Lung (tissue), 12 donors: Measurements from ENCODE around the gene GABBR2. TPM values are rescaled to one million over a fixed set of nuclear protein-coding genes. Genes with fewer than 3 reads are reported as not detected.

Source experiments
- ATAC-seq: fragments of 200-7000 bp; cut with Tn5 transposase; one replicate; pipeline ENCODE4 v1.9.1; 2020; ENCODE audit warnings: moderate number of reproducible peaks; ENCODE audit not compliant: insufficient read depth, low FRiP score
- DNase-seq, 3 donors: peaks; one replicate each; pipeline ENCODE4 v3.0.0-alpha.2; 2013 to 2017
- H3K27ac ChIP-seq, 2 donors: one replicate each; pipeline ENCODE4 v1.5.1; 2013; ENCODE audit warnings: mild to moderate bottlenecking in 2 of 2, moderate library complexity in 2 of 2, control low read depth in 1 of 2, inconsistent platforms in 1 of 2, low read depth in 1 of 2, low read length in 1 of 2
- H3K27me3 ChIP-seq, 3 donors: one replicate each; pipeline ENCODE4 v1.5.1; 2013; ENCODE audit warnings: low read length in 2 of 3; ENCODE audit not compliant: control insufficient read depth in 3 of 3, insufficient read depth in 3 of 3
- H3K36me3 ChIP-seq, 4 donors: one replicate each; pipeline ENCODE4 v1.5.1; 2013; ENCODE audit warnings: low read length in 4 of 4, mild to moderate bottlenecking in 1 of 4, moderate library complexity in 1 of 4; ENCODE audit not compliant: control insufficient read depth in 4 of 4, insufficient read depth in 4 of 4
- H3K4me1 ChIP-seq, 5 donors: one replicate each; pipeline ENCODE4 v1.5.1; 2013; ENCODE audit warnings: low read length in 5 of 5, mild to moderate bottlenecking in 2 of 5, moderate library complexity in 1 of 5; ENCODE audit not compliant: control insufficient read depth in 5 of 5, insufficient read depth in 5 of 5
- H3K4me3 ChIP-seq: one replicate; pipeline ENCODE4 v1.5.1; 2013; ENCODE audit warnings: mild to moderate bottlenecking, control low read depth, moderate library complexity
- H3K9ac ChIP-seq, 2 donors: one replicate each; pipeline ENCODE4 v1.5.1; 2013; ENCODE audit warnings: low read length in 2 of 2, control low read depth in 1 of 2; ENCODE audit not compliant: insufficient read depth in 1 of 2
- H3K9me3 ChIP-seq, 4 donors: one replicate each; pipeline ENCODE4 v1.5.1; 2013; ENCODE audit warnings: low read length in 3 of 4, mild to moderate bottlenecking in 1 of 4, moderate library complexity in 1 of 4; ENCODE audit not compliant: control insufficient read depth in 4 of 4, insufficient read depth in 3 of 4
- WGBS, 2 donors: extraction: QIAGEN DNeasy Blood & Tissue Kit; methylation state at CpG; one replicate each; pipeline ENCODE4 v1.1.7; 2013; 5-methylcytosine and 5-hydroxymethylcytosine counted together
- polyA plus RNA-seq, 2 donors: library from polyadenylated mRNA; stranded (reverse); fragments of 200-250 nt; gene quantifications; one replicate each; pipeline ENCODE4 v1.2.1, GENCODE V29; 2013
- total RNA-seq, 2 donors: library from RNA; depleted of rRNA in 1 of 2; stranded (reverse); fragments of >200 nt in 1 of 2; gene quantifications; one replicate each; pipeline ENCODE4 v1.2.1, GENCODE V29; 2014 to 2021
- TF ChIP-seq, protein P1 (sequence below): IDR thresholded peaks from 2 replicates; pipeline ENCODE4 v1.5.1; 2012; ENCODE audit warnings: mild to moderate bottlenecking; ENCODE audit errors: control extremely low read depth, extremely low read depth
- donor health status: control.
- donor health status: control.
- donor health status: Bipolar disorder and iron deficiency.
- donor health status: healthy.
- donor health status: DM: yes; HTN: yes; CAD: no.

The GABBR2 gene
- total and polyA plus RNA-seq, 4 donors, result 0.40 to 1.8 (median 0.64) TPM

GRCh38 chr9:98450496-98450895 lies 258.2 kb downstream of the GABBR2 start:
- no peak overlapping the region for H3K27ac ChIP-seq
- DNase-seq, result no peak
- TF ChIP-seq, protein P1, sequence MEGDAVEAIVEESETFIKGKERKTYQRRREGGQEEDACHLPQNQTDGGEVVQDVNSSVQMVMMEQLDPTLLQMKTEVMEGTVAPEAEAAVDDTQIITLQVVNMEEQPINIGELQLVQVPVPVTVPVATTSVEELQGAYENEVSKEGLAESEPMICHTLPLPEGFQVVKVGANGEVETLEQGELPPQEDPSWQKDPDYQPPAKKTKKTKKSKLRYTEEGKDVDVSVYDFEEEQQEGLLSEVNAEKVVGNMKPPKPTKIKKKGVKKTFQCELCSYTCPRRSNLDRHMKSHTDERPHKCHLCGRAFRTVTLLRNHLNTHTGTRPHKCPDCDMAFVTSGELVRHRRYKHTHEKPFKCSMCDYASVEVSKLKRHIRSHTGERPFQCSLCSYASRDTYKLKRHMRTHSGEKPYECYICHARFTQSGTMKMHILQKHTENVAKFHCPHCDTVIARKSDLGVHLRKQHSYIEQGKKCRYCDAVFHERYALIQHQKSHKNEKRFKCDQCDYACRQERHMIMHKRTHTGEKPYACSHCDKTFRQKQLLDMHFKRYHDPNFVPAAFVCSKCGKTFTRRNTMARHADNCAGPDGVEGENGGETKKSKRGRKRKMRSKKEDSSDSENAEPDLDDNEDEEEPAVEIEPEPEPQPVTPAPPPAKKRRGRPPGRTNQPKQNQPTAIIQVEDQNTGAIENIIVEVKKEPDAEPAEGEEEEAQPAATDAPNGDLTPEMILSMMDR, result no peak
- H3K4me3 ChIP-seq, result no peak overlapping the region
- H3K36me3 ChIP-seq, result no peaks in the 10 kb centered on the region
- peaks cover 0 to 2% (median 0%) of the 10 kb centered on the region in 4 donors for H3K9me3 ChIP-seq
- no peaks in the 10 kb centered on the region for H3K4me1 ChIP-seq
- WGBS, 2 donors, result 80 to 85% methylated on average over 2 of the region's 2 CpGs
- no peak overlapping the region for H3K9ac ChIP-seq
- no peak for ATAC-seq
- H3K27me3 ChIP-seq, result no peaks in the 10 kb centered on the region

- ATAC-seq (no peak), DNase-seq (no peak)
- TF ChIP-seq, protein P1, result no peak
- H3K27ac ChIP-seq, result no peak overlapping the region
- no peak overlapping the region for H3K9ac ChIP-seq
- H3K9me3 ChIP-seq, result peaks cover 0 to 2% (median 0%) of the 10 kb centered on the region in 4 donors
- H3K4me1 ChIP-seq, result no peaks in the 10 kb centered on the region
- no peaks in the 10 kb centered on the region for H3K27me3 ChIP-seq
- H3K36me3 ChIP-seq, result no peaks in the 10 kb centered on the region
- H3K4me3 ChIP-seq, result no peak overlapping the region
- 82 to 92% methylated on average over 3 of the region's 3 CpGs for WGBS, 2 donors
These were observed 258.9 kb downstream of the GABBR2 start for GRCh38 chr9:98449871-98450270.

DNA sequence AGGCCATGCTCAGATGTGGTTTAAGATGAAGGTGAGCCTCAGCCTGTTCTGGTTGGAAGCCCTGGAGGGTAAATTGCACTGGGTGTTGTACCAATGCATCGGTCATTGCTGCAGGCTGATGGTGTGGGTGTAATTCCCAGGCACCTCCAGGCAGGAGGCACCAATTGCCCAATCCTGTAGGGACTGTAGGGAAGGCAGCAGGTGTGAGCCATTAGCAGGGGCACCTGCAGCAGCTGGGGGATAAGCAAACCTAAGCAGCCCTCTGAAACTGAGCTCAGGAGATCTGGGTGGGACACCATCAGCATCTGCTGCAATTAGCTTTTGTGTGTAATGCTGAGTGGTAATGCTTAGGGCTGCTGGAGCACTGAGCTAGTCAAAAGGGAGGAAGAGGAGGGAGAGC lies 263.2 kb downstream of the GABBR2 start:
- 86 to 90% methylated on average over 1 of the region's 1 CpG for WGBS, 2 donors
- Histone ChIP-seq H3K27ac (no peak overlapping the region), H3K36me3 (no peaks in the 10 kb centered on the region), H3K4me1 (no peaks in the 10 kb centered on the region), H3K4me3 (no peak overlapping the region), H3K27me3 (peaks cover 0 to 5% (median 0%) of the 10 kb centered on the region in 3 donors), H3K9ac (no peak overlapping the region), H3K9me3 (peaks cover 0 to 2% (median 0%) of the 10 kb centered on the region in 4 donors)
- ATAC-seq (no peak), DNase-seq (no peak)
- TF ChIP-seq, protein P1, result no peak

GRCh38 chr9:98444601-98445000 lies 264.1 kb downstream of the GABBR2 start:
- no peaks in the 10 kb centered on the region for H3K36me3 ChIP-seq
- H3K4me3 ChIP-seq, result no peak overlapping the region
- 95% methylated on average over 13 of the region's 13 CpGs for WGBS, 2 donors
- no peak for DNase-seq
- no peaks in the 10 kb centered on the region for H3K4me1 ChIP-seq
- peaks cover 0 to 5% (median 0%) of the 10 kb centered on the region in 3 donors for H3K27me3 ChIP-seq
- no peak for ATAC-seq
- no peaks in the 10 kb centered on the region for H3K9me3 ChIP-seq
- TF ChIP-seq, protein P1, result no peak
- H3K9ac ChIP-seq, result no peak overlapping the region
- H3K27ac ChIP-seq, result no peak overlapping the region
